WERI-Rb-1 (cell line): ENCODE results near the gene C1orf105.

Experiments used
- DNase-seq: peaks from one replicate; pipeline ENCODE4 v3.0.0-alpha.2; 2020
- H3K27ac ChIP-seq: fragments of 250-450 bp; sonication (Bioruptor Pico); 2 replicates; pipeline ENCODE4 v1.5.1; 2020; ENCODE audit warnings: mild to moderate bottlenecking, moderate library complexity
- H3K27me3 ChIP-seq: fragments of 250-450 bp; sonication (Bioruptor Pico); 2 replicates; pipeline ENCODE4 v1.5.1; 2021; ENCODE audit warnings: mild to moderate bottlenecking, low read depth, moderate library complexity; ENCODE audit not compliant: insufficient read depth, severe bottlenecking
- H3K36me3 ChIP-seq: fragments of 250-450 bp; sonication (Bioruptor Pico); 2 replicates; pipeline ENCODE4 v1.5.1; 2020; ENCODE audit warnings: mild to moderate bottlenecking, moderate library complexity
- H3K4me3 ChIP-seq: 2 replicates; pipeline ENCODE4 v1.5.1; 2011; ENCODE audit warnings: low read depth, mild to moderate bottlenecking, control low read depth, low read length
- H3K9me3 ChIP-seq: fragments of 250-450 bp; sonication (Bioruptor Pico); 2 replicates; pipeline ENCODE4 v1.5.1; 2021; ENCODE audit warnings: mild to moderate bottlenecking, moderate library complexity; ENCODE audit not compliant: severe bottlenecking
- TF ChIP-seq, protein P1 (sequence below): IDR thresholded peaks from 2 replicates; pipeline ENCODE4 v1.5.1; 2011; ENCODE audit warnings: low read depth, mild to moderate bottlenecking, control low read depth, inconsistent platforms, low read length

Gene C1orf105

DNA sequence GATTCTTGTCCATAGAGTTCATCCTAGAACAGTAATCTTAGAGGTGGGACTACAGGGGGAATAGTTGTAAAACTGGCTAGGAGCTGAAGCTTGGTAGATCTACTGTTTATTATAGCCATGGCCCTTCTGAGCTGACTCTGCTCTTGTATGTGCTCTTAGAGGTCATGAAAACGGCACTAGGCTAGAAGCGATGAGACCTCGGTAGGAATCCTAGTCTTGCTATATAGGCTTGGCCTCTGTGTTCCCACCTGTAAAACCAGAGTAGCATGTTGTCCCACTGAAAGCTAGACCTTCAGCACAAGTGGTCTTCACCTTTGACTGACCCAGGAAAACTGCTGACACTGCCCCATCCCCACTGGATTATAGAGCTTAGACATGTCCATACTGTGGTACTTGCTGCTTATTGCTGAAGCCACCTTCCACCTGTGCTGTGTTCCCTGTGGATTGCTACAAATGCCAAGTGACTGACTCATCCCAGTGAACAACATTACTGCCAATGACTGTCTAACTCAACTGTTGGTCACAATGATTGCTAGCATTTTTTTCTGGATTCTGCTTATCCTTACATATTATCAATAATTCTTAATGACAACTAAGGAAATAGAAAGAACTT is 46.4 kb downstream of the C1orf105 start:
- Histone ChIP-seq H3K4me3 (no peak overlapping the region), H3K36me3 (no peaks in the 10 kb centered on the region)
- DNase-seq = no peak

DNA sequence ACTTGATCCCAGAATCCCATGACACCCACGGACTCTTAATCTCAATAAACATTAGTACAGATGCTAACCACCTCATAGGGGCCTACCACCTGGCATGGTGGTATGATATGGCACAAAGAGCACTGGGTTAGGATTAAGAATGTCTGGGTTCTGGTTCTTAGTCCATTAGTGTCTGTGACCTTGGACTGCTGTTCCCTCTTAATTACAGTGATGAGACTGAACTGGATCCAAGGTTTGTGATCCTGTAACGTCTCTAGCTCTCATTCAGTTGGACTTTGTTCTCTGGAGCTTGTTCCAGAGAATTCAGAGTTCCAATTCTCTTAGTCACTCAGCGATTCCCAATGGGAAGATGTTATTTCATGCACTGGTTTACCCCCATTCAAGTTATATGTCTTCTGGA is 47.0 kb downstream of the C1orf105 start:
- TF ChIP-seq, protein P1, sequence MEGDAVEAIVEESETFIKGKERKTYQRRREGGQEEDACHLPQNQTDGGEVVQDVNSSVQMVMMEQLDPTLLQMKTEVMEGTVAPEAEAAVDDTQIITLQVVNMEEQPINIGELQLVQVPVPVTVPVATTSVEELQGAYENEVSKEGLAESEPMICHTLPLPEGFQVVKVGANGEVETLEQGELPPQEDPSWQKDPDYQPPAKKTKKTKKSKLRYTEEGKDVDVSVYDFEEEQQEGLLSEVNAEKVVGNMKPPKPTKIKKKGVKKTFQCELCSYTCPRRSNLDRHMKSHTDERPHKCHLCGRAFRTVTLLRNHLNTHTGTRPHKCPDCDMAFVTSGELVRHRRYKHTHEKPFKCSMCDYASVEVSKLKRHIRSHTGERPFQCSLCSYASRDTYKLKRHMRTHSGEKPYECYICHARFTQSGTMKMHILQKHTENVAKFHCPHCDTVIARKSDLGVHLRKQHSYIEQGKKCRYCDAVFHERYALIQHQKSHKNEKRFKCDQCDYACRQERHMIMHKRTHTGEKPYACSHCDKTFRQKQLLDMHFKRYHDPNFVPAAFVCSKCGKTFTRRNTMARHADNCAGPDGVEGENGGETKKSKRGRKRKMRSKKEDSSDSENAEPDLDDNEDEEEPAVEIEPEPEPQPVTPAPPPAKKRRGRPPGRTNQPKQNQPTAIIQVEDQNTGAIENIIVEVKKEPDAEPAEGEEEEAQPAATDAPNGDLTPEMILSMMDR = no peak

More for the DNA sequence above, 46.4 kb downstream of the C1orf105 start:
- TF ChIP-seq, protein P1 = no peak
- H3K9me3 ChIP-seq = no peaks in the 10 kb centered on the region
- H3K27ac ChIP-seq = no peak overlapping the region
- H3K27me3 ChIP-seq = peaks cover 28% of the 10 kb centered on the region

DNA sequence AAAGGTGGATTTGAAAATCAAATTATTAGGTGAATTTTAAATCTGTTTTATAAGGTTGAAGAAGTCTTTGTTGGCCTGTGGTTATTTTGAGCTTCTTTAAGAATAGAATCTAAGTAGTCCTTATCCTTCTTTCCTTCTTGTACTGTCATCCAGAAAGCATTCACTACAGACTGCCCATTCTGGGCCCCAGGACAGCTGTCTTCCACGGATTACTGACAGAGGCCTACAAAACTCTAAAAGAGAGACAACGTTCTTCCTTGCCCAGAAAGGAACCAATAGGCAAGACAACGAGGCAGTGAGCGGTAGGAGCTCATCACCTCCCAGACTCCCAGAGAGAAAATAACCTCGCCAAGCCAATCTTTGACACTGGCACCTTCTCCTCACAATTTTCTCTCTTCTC is 47.8 kb downstream of the C1orf105 start:
- DNase-seq = no peak
- TF ChIP-seq, protein P1 = no peak
- no peaks in the 10 kb centered on the region for H3K36me3 ChIP-seq
- H3K27me3 ChIP-seq = peaks cover 26% of the 10 kb centered on the region
- H3K9me3 ChIP-seq = no peaks in the 10 kb centered on the region
- no peak overlapping the region for H3K27ac ChIP-seq
- H3K4me3 ChIP-seq = no peak overlapping the region

More for the DNA sequence above, 47.0 kb downstream of the C1orf105 start:
- Histone ChIP-seq H3K27me3 (peaks cover 26% of the 10 kb centered on the region), H3K36me3 (no peaks in the 10 kb centered on the region), H3K4me3 (no peak overlapping the region), H3K9me3 (no peaks in the 10 kb centered on the region), H3K27ac (no peak overlapping the region)
- no peak for DNase-seq

DNA sequence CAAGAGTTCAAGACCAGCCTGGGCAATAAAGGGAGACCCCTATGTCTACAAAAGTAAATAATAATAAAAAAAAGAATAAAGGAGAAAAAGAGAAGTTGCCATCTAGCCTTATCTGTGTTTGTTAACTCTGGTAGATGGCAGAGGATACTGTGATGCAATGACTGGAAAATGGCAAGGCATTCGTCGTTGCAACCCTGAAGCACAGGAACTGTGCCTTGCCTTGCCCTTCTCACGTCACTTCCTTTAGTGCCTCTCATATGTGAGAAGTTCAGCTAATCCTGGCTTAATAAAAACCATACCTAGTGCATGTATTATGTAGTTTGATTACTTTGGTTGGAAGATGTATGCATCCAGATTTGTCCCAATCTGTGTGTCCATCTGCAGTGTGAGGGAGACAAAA is 49.2 kb downstream of the C1orf105 start:
- Histone ChIP-seq H3K36me3 (no peaks in the 10 kb centered on the region), H3K27me3 (peaks cover 28% of the 10 kb centered on the region), H3K9me3 (no peaks in the 10 kb centered on the region), H3K27ac (no peak overlapping the region), H3K4me3 (no peak overlapping the region)
- DNase-seq = no peak
- TF ChIP-seq, protein P1 = no peak

DNA sequence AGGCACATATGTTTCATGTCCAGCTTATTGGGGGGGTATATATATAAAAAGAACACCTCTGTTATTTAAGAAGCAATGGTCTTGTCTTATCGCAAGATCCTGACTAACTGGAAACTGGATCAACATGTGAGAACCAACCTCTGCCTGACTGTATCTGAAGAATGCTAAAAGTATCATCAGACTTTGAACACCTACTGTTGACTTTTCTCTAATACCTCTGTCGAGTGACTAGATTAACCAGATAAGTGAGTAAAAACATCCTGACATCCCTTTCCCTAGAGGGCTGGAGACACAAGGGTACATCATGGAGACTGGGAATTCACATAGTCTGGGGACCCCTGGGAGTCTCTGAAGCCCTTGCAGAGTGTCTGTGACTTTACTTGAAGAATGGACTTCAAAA is 49.7 kb downstream of the C1orf105 start:
- Histone ChIP-seq H3K27ac (no peak overlapping the region), H3K4me3 (no peak overlapping the region), H3K36me3 (no peaks in the 10 kb centered on the region), H3K27me3 (peaks cover 30% of the 10 kb centered on the region), H3K9me3 (no peaks in the 10 kb centered on the region)
- no peak for DNase-seq
- TF ChIP-seq, protein P1 = no peak

DNA sequence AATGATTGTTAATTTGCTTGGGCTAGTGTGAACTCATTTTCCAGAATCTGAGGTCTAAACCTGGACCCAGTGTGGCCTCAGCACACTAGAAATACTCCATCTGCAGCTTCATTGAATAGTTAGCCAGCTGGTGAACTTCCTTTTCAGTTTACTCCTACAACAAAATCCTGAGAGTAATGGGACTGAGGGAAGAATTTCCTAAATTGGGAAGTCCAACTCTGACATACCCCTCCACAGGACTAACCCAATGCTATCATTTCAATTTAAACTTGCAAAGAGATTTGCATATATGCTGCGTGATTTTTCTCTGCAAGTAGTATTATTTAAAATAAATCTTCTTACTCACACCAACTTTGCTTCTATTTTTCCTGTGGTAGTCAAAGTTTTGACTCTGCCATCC is 51.2 kb downstream of the C1orf105 start:
- no peak for DNase-seq
- H3K4me3 ChIP-seq = no peak overlapping the region
- TF ChIP-seq, protein P1 = no peak
- H3K9me3 ChIP-seq = no peaks in the 10 kb centered on the region
- no peak overlapping the region for H3K27ac ChIP-seq
- H3K36me3 ChIP-seq = no peaks in the 10 kb centered on the region
- peaks cover 44% of the 10 kb centered on the region for H3K27me3 ChIP-seq
